Measurements from ENCODE around the gene HHAT.

Gene HHAT

DNA sequence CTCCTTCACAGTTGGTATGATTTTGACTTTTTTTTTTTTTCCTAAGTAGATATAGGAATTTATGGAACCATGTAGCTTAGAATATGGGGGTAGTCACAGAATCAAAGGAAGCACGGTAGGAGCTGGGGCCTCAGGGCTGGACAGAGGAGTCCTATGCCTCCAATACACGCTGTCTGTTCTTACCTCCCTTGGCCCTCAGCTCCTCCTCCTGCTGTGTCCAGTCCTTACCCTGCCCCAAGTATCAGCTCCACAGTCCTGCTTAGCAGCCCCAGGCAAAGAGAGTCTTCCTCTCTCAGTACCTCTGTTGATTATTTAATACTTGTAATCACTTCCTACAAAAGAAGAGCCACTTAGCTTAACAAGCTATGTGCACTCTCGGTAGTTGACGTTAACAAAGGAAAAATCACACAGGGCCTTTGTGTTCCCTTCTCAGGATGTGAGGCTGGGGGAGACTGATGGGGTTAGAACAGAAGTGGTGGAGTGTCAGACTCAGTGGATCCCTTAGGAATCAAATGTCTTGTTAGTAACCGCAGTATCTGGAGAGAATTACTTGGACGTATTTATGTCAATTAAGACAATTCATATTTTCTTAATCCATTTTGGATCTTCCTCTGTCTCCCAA is 292.3 kb downstream of the HHAT start:
- TF ChIP-seq, protein P1, sequence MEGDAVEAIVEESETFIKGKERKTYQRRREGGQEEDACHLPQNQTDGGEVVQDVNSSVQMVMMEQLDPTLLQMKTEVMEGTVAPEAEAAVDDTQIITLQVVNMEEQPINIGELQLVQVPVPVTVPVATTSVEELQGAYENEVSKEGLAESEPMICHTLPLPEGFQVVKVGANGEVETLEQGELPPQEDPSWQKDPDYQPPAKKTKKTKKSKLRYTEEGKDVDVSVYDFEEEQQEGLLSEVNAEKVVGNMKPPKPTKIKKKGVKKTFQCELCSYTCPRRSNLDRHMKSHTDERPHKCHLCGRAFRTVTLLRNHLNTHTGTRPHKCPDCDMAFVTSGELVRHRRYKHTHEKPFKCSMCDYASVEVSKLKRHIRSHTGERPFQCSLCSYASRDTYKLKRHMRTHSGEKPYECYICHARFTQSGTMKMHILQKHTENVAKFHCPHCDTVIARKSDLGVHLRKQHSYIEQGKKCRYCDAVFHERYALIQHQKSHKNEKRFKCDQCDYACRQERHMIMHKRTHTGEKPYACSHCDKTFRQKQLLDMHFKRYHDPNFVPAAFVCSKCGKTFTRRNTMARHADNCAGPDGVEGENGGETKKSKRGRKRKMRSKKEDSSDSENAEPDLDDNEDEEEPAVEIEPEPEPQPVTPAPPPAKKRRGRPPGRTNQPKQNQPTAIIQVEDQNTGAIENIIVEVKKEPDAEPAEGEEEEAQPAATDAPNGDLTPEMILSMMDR (IDR thresholded peaks at IDR 0.05; ENCODE audit: low read depth, low read length, missing control alignments) = no peak
- no peak overlapping the region for H3K4me3 ChIP-seq (replicated peaks; ENCODE audit: low read depth, low read length)

DNA sequence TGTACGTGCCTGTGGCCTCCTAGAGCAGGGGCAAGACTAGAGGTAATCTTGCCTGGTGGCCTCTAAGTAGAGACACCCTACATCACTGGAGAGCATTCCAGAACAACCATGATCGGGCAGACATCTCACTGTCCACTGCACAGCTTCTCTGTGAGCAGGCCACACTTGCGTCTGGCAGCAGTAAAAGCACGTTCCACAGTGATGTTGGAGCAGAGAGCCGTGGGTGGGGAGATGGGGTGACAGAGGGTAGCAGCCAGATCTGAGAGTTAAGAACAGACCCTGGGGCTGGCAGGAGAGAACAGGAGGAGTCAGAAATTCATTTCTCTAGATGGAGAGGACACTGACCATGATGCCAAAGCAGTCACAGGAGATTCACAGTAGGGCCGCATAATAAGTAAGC is 293.0 kb downstream of the HHAT start:
- TF ChIP-seq, protein P1 (IDR thresholded peaks at IDR 0.05; ENCODE audit: low read depth, low read length, missing control alignments) = no peak
- H3K4me3 ChIP-seq (replicated peaks; ENCODE audit: low read depth, low read length) = no peak overlapping the region
- no peak for DNase-seq (ENCODE audit: extremely low read depth, low read depth)

More for the DNA sequence above, 292.3 kb downstream of the HHAT start:
- DNase-seq (ENCODE audit: extremely low read depth, low read depth) = no peak

DNA sequence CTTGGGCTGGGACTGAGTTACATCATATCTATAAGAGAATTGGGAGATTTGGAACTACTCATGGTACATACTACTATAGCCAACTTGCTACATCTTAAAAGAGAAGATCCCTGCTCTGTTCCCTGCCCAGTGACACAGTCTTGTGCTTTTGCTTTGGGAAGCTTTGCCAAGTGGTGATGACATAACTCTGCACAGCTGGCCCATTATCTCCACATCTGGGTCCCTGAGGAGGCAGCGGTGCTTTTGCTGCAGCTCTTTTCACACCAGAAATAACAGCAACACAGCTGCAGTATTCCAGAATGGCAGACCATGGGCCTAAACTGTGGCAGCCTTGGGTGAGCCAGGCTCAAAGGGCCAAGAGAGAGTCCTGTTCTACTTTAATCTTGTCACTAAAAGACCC is 296.0 kb downstream of the HHAT start:
- no peak overlapping the region for H3K4me3 ChIP-seq (replicated peaks; ENCODE audit: low read depth, low read length)
- DNase-seq (ENCODE audit: extremely low read depth, low read depth) = no peak
- TF ChIP-seq, protein P1 (IDR thresholded peaks at IDR 0.05; ENCODE audit: low read depth, low read length, missing control alignments) = no peak

DNA sequence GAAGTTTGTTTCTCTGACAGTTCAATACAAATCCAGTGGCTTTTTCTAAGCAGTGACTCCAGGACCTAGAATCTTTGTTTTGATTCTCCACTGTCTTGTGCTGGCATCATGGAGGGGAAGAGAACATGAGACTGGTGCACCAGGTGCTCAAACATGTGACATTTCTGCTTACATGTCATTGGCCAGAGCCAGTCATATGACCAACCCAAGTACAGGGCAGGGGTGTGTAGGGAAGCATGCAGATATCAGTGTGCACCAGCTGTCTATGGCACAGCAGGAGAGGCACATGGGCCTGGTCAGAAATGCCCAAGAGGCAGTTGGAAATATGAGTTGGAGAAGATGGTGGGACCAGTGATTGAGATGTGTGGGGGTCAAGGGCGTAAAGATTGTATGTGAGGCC is 297.0 kb downstream of the HHAT start:
- DNase-seq (ENCODE audit: extremely low read depth, low read depth) = no peak
- TF ChIP-seq, protein P1 (IDR thresholded peaks at IDR 0.05; ENCODE audit: low read depth, low read length, missing control alignments) = no peak
- H3K4me3 ChIP-seq (replicated peaks; ENCODE audit: low read depth, low read length) = no peak overlapping the region

DNA sequence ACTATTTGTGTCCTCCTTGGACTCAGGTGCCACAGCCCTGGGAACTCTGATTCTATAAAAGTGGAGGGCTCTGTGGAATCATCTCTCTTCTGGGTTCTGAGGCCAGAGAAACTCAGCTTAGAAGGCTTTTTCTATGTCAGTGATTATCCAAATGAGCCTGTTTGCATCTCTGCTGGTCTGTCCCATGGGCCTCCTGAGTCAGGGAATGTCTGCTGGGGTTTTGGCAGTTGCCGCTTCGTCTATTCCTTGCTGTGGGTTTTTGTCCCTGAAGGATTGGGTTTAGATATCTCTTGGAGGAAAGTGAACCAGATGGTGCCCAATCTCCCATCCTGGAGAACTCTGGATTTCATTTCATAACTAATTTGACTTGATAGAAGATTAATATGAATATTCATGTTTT is 297.6 kb downstream of the HHAT start:
- TF ChIP-seq, protein P1 (IDR thresholded peaks at IDR 0.05; ENCODE audit: low read depth, low read length, missing control alignments) = no peak
- DNase-seq (ENCODE audit: extremely low read depth, low read depth) = no peak
- no peak overlapping the region for H3K4me3 ChIP-seq (replicated peaks; ENCODE audit: low read depth, low read length)

DNA sequence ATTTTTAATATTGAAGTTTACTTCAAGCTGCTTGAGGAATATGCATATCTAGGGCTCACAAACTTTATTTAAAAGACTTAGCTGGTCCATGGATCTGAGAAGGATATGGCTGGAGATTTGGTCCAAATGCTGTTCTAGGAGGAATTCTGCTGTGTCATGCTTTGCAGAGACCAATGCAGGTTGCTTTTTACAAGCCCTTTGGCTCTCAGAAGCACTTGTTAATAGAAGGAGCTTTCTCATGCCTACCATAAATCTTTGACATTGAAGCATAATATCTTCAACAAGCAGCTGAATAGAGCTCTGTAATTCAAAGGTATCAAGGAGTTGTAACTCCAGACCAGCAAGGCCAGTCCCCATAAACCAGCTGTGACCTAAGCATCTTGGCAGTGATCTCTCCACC is 299.1 kb downstream of the HHAT start:
- TF ChIP-seq, protein P1 (IDR thresholded peaks at IDR 0.05; ENCODE audit: low read depth, low read length, missing control alignments) = no peak

DNA sequence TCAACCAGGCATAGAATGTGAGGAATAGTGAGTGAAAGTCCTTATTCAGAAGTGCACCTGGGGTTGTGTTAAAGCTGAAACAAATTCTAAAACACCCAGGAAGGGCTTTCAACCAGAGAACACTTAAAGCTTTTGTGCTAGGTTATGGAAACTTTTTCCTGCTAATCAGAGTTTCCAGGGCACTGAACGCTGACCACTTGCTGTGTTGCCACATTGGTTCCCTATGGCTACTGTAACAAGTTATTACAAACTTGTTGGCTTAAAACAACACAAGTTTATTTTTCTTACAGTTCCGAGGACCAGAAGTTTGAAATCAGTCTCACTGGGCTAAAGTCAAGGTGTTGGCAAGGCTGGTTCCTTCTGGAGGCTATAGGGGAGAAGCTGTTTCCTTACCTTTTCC is 300.6 kb downstream of the HHAT start:
- no peak overlapping the region for H3K4me3 ChIP-seq (replicated peaks; ENCODE audit: low read depth, low read length)
- DNase-seq (ENCODE audit: extremely low read depth, low read depth) = no peak
- TF ChIP-seq, protein P1 (IDR thresholded peaks at IDR 0.05; ENCODE audit: low read depth, low read length, missing control alignments) = no peak

More for the DNA sequence above, 299.1 kb downstream of the HHAT start:
- DNase-seq (ENCODE audit: extremely low read depth, low read depth) = no peak
- no peak overlapping the region for H3K4me3 ChIP-seq (replicated peaks; ENCODE audit: low read depth, low read length)

Measured in HFF-Myc (cell line).